IPS-18c (cell line): Measurements from ENCODE around the gene COL19A1.

Experiments
- H3K4me3 ChIP-seq: 2 replicates; pipeline ENCODE4 v1.7.0; 2013; ENCODE audit warnings: low read depth, mild to moderate bottlenecking, low read length, moderate library complexity; ENCODE audit not compliant: insufficient read depth
- H3K9me3 ChIP-seq: one replicate; pipeline ENCODE4 v1.6.1; 2013; ENCODE audit warnings: mild to moderate bottlenecking, low read length, moderate library complexity; ENCODE audit not compliant: control insufficient read depth, insufficient read depth

COL19A1 gene

DNA sequence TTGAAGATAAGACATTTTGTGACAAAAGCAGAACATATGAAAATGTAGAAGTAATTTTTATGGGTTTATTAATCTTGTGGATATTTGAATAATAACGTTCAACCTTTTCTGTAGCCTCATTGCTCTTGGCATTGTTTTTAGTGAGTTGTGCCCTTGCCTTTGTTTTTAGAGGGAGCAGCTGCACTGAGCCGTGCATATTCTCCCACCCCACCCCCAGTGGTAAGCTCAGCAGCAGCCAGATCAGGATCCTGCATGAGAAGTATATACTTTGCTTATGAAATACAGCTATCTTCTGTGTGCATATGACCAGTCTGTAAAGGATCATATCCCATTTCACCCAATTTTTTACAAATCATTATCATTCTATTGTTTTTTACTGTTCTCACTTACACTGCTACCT is 252.3 kb downstream of the COL19A1 start:
- H3K9me3 ChIP-seq, result no peaks in the 10 kb centered on the region
- H3K4me3 ChIP-seq, result no peak overlapping the region

DNA sequence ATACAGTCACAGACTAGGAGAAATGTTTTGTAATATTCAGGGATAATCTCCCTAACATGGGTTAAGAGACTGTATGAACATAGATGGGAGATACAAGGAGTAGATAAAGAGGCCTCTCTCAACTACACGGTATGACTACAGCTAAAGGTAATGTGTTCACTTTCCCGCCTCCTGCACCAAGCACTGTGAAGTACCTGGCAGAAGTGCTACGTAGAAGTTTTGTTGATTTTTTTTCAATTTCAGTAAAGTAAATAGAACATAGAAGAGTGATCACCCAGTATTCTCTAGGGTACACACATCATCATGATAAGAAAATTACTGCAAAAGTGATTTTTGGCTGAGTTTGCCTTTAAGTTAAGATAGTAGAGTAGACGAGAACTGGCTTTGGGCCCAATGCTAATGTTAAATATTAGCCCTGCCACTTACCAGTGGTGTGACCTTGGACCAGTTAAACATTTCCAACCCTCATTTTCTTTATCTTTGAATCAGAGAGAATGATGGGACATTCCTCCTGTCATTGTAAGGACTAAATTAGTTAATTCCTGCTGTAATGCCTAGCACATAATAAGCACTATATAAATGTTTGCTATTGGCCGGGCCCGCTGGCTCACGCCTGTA is 253.0 kb downstream of the COL19A1 start:
- Histone ChIP-seq H3K4me3 (no peak overlapping the region), H3K9me3 (no peaks in the 10 kb centered on the region)

DNA sequence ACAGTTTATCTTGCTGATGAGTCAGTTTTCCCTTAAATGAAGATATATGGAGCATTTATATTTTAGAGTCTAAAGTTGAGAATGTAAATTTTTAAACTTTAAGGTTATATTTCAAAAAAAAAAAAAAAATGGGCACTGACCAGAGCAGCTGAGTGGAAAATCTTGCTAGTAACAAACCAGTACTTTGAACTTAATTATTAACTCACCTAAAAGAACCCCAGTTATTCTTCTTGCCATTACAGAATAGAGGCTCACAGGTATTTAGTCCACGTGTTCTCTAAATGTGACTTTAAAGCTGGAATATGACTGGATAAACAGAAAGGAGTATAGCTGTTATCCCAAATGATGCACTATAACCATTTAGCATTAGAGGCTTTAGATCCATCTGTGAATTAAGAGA is 258.1 kb downstream of the COL19A1 start:
- Histone ChIP-seq H3K4me3 (no peak overlapping the region), H3K9me3 (no peaks in the 10 kb centered on the region)

DNA sequence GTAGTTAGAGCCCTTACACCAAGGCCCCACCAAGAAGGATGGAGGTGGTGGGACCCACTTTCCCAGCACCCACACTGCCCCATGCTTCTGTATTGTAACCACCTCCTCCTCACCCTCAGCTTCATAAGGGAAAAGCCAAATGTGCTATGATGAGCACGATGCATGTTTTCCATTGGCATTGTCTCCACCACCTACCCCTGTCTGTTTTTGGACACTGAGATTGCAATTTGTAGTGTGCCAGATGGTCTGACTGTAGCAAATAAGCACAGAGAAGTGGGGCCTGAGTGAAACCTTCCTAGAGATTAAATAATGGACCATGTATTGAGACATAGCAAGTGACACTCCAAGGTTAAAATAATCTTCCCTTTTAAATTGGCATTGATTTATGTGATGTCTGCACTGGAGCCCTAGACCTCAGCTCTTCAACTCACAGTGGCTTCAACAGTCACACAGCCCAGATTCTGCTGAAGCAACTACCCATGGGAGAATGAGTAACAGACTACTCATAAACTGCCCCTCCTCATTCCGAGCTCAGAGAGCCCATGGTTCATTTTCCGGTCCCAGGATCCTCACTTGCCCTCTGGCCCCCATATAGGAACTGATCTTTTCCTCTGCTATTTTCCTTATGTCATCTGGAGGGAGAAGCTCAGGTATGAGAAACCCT is 258.7 kb downstream of the COL19A1 start:
- H3K4me3 ChIP-seq, result no peak overlapping the region

DNA sequence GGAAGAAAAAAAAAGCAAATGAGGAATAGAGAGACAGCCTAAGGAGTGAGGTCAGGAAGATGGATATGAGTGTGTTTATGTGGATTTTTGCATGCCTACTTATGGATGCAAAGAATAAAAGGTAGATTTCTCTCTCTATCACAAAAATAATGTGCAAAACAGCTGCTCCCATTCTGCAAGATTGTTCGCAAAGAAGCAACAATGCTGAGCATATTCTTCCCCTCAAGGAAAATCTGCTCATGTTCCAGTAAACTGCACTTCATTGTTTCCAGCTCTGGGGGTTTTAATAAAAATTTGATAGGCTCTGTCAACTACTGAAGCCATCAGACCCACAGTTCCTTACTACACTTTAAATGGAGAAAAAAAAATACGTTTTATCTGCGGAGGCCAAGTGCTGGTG is 259.2 kb downstream of the COL19A1 start:
- no peak overlapping the region for H3K4me3 ChIP-seq
- H3K9me3 ChIP-seq, result no peaks in the 10 kb centered on the region

More for the DNA sequence above, 258.7 kb downstream of the COL19A1 start:
- H3K9me3 ChIP-seq, result no peaks in the 10 kb centered on the region

DNA sequence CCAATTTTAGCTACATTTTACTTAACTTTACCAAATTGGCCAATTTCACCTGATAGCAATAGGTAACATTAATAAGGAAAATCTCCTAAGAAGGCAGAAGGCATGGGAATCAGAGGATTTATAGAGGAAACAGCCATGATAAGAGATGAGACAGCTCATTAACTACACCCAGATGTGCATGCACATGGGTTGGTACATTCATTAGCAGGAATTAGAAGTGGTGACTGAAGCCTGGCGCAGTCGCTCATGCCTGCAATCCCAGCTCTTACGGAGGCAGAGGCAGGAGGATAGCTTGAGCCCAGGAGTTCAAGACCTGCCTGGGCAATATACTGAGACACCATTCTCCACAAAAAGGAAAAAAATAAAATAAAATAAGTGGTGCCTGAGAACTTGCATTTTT is 263.0 kb downstream of the COL19A1 start:
- H3K4me3 ChIP-seq, result no peak overlapping the region
- H3K9me3 ChIP-seq, result no peaks in the 10 kb centered on the region

DNA sequence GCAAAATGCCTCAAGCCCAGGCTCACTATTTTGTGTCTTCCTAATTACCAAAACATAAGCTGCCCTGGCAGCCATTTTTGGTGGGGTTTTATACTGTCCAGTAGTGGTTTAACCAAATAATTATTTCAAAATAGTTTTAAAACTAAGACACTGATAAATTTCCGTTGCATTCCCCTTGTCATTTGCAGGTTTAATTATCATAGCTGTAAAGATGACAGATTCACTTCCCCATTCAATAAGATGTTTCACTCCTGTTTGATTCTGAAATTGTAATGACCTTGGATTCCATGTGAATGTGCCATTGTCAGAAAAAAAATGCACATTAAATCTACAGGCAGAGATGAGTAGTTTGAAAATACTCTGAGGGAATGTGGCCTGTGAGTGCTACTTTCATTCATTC is 264.5 kb downstream of the COL19A1 start:
- Histone ChIP-seq H3K9me3 (no peaks in the 10 kb centered on the region), H3K4me3 (no peak overlapping the region)

DNA sequence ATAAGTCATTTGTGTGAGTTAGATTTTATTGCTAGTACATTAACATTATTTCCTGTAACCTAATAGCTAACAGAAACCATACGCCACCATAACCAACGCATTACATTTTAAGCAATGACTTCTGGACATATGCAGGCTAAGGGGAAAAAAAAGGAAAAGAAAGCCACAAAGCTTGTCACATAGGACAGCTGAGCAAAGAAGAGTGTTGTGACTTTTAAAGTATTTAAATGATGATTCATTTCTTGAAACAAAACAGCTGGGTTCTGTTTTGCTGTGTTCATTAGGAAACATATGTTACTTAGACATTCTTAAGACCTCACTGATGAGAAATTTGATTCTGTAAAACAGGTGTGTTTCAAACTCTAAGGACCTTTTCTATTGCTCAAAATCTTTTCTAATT is 265.2 kb downstream of the COL19A1 start:
- Histone ChIP-seq H3K4me3 (no peak overlapping the region), H3K9me3 (no peaks in the 10 kb centered on the region)

DNA sequence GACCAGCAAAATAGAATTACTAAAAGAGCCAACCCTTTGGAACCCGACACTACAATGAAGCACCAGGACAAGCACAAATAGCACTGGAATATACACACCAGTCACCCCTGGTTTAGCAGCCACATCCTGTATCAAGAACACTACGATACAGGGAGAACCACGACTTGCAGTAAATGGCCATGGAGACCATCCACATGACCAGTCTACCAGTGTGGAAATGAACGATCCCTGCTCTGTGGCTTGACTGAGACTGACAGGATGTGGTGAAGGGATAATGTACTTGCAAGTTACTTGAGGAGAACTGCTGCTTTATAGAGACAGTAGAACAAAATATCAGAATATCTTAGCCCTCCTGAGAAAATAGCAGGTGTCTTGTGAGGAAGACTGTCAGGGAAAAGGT is 266.9 kb downstream of the COL19A1 start:
- Histone ChIP-seq H3K9me3 (no peaks in the 10 kb centered on the region), H3K4me3 (no peak overlapping the region)

DNA sequence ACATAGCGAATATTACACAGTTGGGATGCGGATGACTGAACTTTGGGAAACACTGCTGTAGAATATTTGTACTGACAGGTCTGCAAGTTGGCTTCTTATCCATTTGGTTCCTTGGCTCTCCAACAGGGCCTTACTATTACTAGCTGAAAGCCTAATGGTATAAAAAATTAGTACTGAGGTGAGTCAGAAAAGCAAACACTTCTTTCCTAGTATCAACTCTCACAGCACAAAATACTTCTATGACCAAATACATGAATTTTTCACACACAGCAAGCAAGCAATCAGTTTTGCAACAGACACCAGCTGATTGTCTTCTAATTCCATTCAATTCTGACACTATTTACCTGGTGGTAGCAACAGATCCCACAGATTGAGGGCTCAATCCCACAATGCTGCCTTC is 268.2 kb downstream of the COL19A1 start:
- Histone ChIP-seq H3K4me3 (no peak overlapping the region), H3K9me3 (no peaks in the 10 kb centered on the region)

DNA sequence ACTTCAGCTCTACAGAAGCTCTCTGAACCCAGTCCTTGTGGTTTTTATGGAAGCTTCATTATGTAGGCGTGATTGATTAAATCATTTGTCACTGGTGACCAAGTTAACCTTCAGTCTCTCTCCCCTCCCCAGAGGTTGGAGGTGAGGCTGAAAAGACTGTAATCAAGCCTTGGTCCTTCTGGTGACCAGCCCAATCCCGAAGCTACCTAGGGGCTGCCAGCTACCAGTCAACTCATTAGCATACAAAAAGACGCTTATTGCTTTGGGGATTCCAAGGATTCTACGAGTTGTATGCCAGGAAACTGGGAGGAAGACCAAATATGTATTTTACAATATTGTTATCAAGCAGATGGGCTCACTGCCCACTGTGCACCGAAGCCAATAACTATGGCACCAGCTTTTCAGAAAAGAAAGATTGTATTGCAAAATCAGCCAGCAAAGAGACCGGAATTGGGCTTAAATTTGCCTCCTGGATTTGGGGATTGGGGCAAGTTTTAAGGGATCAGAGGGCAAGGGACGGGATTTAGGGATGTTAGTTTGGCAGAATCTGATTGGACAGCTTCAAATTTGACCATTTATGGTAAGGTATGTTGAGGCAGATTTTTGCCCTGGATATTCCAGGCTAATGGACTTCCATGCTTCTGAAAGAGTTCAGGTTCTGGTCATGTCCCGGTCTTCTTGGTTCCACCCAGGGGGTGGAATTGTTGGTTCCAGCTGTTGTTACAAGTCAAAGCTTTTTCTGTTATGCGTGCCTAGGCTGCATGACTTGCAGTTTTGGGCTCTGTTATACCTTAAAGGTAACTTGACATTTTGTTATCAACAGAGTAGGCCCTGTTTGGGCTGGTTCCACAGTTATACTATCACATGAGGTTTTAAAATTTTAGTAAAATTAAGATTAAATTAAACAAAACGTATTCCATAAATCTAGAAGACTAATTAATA is 269.1 kb downstream of the COL19A1 start:
- no peak overlapping the region for H3K4me3 ChIP-seq
- H3K9me3 ChIP-seq, result no peaks in the 10 kb centered on the region

DNA sequence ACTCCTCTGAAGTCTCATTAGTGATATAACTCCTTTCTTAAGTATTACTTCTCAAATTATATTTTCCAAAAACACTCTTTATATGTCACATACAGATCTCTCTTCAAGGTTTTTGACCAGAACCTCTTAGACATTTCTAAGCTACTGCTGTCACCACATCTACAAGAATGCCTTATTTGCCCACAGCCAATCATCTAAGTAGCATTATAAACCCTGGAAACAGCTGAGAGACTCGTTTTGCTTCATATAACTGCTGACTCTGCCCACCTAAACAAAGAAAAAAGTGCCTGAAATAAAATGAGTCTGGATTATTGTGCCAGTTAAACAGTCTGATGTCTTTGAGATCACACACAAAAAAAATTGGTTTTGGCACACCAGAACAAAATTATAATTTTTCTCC is 270.6 kb downstream of the COL19A1 start:
- H3K4me3 ChIP-seq, result no peak overlapping the region
- no peaks in the 10 kb centered on the region for H3K9me3 ChIP-seq

DNA sequence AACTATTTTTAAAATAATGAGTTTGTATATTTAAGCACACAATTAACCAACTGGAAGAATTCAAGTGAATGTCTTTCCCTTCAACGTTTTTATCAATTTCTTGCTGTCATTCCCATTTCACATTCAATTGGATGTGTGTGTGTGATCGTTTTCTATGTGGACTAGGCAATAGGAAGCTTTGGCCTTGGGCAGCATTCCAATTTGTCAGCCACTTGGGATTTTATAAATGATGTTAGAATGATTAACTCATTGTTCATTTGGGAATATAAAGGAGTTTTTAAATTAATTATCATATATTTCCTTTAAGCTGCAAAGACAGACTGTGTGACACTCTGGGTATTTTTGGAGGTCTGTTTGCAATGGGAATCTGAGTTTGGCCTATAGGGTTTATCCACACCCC is 274.1 kb downstream of the COL19A1 start:
- H3K4me3 ChIP-seq, result no peak overlapping the region
- H3K9me3 ChIP-seq, result no peaks in the 10 kb centered on the region

DNA sequence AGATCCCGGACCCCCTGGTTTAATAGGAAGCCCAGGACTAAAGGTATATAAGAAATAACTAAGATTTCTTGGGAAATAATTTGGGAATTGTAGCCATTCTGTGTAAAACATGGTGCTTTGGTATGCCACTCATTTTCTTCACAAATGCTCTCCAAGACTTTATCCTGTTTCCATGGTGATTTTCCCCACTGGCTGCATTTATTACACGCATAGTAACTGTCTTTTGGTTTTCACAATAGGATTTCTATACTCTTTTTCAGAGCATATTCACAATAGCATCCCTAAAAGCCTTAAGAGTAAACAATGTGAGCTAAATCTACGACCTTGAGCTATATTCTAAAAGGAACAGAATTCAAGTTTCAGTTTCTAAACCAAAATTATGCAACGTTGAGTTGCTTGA is 275.7 kb downstream of the COL19A1 start:
- Histone ChIP-seq H3K9me3 (no peaks in the 10 kb centered on the region), H3K4me3 (no peak overlapping the region)

DNA sequence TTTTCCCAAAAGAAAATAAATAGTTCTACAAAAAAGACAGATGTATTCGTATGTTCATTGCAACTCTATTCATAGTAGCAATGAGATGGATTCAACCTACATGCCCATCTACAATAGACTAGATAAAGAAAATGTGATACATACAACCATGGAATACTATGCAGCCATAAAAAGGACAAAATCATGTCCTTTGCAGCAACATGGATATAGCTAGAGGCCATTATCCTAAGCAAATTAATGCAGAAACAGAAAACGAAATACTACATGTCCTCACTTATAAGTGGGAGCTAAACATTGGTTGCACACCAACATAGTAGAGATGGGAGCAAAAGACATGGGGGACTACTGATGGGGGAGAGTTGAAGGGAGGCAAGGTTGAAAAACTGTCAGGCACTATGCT is 278.8 kb downstream of the COL19A1 start:
- no peaks in the 10 kb centered on the region for H3K9me3 ChIP-seq
- H3K4me3 ChIP-seq, result no peak overlapping the region

DNA sequence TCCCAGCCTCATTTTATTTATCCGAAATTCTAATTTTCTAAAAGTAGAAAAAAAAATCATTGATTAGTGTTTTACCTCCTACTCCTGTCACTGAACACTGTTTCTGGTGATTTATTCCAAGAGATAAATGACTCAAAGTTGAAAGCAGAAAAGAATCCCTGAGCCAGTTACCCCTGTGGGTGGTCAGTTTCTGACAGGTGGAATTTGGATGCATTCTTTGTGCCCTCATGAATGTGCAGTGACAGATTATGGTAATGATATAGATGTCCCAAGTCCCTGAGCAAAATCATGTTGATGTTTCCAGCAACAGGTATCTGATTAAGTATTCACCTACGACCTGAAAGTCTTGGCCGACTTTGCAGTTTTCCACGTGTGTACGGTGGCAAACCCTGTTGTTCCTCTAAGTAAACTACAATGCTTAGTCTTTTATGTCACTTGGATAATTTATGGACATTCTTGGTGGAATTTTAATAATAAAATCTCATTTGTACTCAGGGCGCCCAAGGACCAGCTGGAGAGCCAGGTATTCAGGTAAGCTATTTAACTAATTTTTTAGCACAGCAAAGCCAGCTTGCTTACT is 282.9 kb downstream of the COL19A1 start:
- no peaks in the 10 kb centered on the region for H3K9me3 ChIP-seq
- H3K4me3 ChIP-seq, result no peak overlapping the region

DNA sequence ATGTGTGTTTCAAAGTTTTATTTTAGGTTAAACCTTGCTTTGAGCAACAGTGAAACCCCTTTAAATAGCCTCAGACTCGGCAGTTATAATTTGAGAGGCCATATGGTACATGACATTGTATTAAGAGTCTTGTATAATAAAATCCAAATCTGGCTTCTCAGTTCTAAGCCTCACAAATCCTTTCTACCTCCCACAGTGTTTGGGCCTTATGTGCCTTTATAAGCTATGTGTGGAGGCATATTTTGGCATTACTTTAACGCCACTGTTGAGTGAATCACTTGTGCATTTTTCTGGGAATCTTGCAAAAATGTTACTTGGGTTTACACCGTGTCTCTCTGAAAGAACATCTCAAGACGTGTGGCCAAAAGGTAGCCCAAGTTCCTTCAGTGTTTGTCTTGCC is 284.2 kb downstream of the COL19A1 start:
- Histone ChIP-seq H3K4me3 (no peak overlapping the region), H3K9me3 (no peaks in the 10 kb centered on the region)

DNA sequence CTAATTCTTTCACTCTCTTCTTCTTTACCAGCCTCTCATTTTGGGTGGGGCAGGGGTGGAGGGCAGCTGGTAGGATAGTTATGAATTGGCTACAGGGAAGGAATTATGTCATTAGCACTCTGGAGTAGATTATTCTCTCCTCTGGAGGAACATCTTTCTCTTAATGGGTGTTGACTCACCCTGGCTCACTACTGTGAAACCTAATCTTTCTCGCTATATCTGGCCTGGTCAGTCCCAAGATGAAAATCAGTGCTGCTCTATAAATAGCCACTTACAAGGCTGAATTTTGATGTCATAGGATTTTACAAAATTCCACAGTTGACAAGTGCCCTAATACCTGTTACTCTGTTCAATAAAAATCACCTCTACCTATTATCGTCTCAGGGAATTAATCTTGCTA is 285.3 kb downstream of the COL19A1 start:
- no peaks in the 10 kb centered on the region for H3K9me3 ChIP-seq
- no peak overlapping the region for H3K4me3 ChIP-seq
